Measurements from ENCODE around the gene MORN5.

MORN5 gene

DNA sequence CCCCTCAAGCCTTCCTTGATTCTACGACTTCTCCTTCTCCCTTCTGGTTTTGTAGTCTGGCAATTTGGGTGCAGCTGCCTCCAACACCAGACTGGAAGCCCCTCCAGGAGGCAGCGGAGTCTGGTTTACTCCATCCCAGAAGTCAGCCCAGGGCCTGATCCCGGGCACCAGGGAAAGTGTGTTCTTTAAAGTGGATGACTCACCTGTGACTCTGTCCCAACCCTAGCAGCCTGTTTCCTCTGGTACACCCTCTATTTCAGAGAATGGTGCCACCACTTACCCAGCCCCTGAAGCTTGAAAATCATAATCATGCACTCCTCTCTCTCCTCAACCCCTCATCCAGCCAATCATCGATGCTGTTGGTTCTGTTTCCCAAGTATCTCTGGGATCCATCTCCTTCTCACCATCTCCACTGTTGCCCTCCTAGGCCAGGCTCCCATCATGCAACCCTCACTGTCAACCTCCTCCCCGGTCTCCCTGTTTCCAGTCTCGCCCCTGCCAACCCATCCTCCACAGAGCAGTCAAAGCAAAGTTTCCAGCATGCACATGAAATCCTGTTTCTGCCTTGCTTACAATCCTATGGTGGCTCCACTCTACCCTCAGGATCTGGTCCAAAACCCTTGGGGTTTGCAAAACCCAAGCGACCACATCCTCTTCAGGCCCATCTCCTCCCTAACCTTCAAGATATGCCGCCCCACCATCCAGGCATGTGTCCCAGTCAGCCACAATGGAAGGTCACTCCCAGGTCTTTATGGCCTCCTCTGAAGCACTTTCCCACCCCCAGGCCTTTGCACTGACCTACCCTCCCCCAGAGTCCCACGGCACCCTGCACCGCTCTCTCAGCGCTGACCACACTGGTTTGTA, 58.6 kb downstream of the MORN5 start:
- DNase-seq, result peak in 1 of 2 donors; percentile 12

- DNase-seq, result peak in 1 of 2 donors; percentile 77
Observed at GRCh38 chr9:122218935-122219855, 59.5 kb downstream of the MORN5 start.

DNA sequence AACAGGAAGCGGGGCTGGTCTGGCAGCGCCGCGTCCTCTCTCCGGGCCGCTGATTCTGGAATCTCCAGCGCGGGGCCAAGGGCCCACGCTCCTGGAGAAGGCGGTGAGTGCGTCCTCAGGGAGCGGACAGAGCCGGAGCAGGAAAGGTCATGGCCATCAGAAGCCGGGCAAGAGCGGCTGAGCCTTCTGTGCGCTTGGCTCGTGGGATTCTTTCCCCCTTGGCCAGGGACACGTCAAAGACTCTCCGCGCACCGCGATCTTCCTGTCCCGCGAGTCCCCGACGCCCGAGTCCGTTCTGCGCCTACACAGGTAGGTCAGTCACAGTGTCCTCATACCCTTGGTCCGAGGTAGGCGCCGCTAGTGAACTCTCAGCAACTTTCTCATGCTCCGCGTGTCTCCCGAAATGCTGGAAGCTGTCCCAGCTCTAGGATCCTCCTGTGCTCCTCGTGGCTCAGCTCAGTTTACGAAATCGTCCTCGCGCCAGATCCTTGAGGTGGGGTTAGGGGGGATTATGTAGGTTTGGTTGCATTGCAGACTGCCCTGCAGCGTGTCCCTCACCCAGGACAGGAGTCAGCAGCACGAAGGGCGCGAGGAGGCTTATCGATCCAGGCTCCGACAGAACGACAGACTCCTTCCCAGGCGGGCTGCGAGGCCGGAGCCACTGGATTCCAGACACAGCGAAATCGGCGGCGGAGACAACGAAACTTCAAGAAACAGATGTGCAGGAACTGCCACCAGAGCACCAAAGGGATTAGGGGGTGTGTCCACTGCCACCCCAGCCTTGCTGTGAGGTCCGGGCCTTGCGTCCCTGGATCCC, 60.4 kb downstream of the MORN5 start:
- DNase-seq, result no peak

DNA sequence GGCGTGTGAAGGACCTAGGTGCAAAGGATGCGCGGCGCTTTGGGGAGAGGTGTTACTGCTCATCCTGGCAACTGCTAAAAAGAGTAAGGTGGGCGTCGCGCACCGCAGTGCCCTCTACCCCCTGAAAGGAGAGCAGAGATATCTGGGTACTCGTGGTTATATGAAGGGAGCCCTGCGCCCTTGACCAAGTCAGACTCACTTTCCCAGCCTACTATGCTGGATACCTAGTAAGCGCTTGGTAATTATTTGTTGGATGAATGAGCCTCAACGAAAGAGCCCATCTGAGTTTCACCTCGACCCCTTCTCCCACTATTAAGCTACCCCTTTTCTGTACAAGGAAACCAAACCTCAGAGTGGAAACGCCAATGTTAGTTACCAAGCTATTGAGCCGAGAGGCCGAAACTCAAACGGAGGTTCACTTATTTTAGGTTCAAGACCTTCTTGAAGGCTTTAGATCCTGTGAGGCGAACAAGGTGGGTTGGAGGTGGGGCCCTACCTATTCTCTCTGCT, 61.0 kb downstream of the MORN5 start:
- DNase-seq, result no peak

DNA sequence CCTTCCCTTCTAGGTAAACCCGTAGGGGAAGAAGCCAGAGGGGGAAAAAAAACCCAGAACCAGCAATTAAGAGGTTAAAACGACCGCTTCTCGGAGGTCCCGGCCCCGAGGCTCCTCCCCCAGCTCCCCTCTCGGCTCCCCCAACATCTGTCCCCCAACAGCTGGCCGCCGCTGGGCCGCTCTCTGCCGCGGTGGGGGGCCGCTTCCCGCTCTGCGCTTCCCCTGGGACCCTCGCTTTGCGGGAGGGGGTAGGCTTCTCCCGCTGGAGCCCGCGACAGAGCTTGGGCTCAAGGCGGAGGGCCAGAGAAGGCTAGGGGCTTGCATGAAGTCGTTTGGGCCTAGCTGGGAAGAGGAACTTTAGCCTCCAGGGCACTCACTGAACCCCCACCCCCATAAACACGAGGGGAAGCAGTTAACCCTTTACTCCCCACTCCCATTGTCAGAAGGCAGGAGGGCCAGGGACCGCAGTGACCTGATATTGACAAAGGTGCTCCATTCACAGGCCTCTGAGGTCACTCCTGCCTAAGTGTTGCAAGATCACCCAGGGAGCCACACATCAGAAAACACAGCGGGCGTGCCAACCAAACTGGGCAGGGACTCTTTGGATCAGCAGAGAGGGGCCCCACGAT, 61.6 kb downstream of the MORN5 start:
- DNase-seq, result no peak

- no peak for DNase-seq
Observed at GRCh38 chr9:122222791-122223190, 63.1 kb downstream of the MORN5 start.

DNA sequence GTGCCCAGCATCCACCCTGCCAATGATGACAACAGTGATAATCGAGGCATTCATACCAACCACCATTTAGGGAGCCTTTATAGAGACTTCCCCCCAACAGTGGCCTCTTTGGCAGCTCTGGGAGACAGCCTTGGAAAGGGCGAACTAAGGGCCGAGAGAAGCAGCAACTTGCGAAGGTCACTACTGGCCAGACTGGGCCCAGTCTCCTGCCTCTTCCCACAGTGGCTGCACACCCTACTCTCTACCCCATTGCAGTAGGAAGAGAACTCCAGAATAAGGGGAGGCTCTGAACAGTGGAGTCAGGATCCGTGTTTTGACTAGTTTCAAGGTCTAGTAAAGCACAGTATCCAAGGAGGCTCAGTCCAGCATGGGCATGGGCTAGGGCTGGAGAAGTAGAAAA, 63.7 kb downstream of the MORN5 start:
- DNase-seq, result no peak

GRCh38 chr9:122225312-122226141, 65.8 kb downstream of the MORN5 start:
- DNase-seq, result no peak

DNA sequence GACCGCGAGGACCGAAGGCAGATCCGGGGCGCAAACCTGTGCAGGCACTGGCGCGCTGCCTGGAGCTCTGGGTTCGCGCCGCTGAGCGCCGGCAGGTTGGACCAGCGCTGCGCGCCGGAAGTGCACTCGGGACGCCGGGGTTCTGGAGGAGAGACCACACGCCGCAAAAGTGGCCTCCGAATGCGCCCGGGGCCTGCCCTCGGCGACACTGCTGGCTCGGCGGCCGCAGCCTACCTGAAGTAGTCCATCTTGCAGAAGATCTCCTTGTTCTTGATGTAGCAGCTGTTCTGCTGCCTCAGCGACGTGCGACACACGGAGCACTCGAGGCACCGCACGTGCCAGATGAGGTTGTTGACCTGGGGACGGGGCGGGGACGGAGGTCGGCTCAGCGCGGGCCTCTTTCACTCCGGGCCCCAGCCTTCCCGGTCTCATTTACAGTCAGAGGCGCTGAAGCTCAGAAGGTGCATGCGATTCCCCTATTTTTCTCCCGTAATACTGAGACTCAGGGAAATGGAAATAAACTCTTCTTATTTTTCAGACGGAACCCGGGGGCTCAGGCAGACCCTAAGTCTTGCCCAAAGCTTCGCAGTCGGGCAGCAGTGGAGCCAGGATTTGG, 66.5 kb downstream of the MORN5 start:
- DNase-seq, result no peak

GRCh38 chr9:122226758-122227574, 67.3 kb downstream of the MORN5 start:
- DNase-seq, result no peak

GRCh38 chr9:122227575-122227900, 67.8 kb downstream of the MORN5 start:
- DNase-seq, result no peak

GRCh38 chr9:122228191-122228567, 68.5 kb downstream of the MORN5 start:
- DNase-seq, result peak in 1 of 2 donors; percentile 6

GRCh38 chr9:122228568-122229484, 69.1 kb downstream of the MORN5 start, which contains the start of gene LHX6:
Gene LHX6 (minus strand): TSS chr9:122228957. CDS start chr9:122228740, 217 bp downstream.
- DNase-seq, result peak in 1 of 2 donors; percentile 23

- DNase-seq, result no peak
Observed at GRCh38 chr9:122229485-122229837, 69.8 kb downstream of the MORN5 start.

GRCh38 chr9:122232796-122233306, 73.1 kb downstream of the MORN5 start:
- DNase-seq, result no peak

- no peak for DNase-seq
Observed at GRCh38 chr9:122234022-122234748, 74.5 kb downstream of the MORN5 start.

- DNase-seq, result no peak
Observed at GRCh38 chr9:122236681-122237080, 77.0 kb downstream of the MORN5 start.

- DNase-seq, result no peak
Observed at GRCh38 chr9:122239722-122240121, 80.0 kb downstream of the MORN5 start.
